CD8-positive, alpha-beta memory T cell (primary cell): ENCODE measurements around the gene RIMS1. TPM values are rescaled to one million over a fixed set of nuclear protein-coding genes. Genes with fewer than 3 reads are reported as not detected.

Experiments
- CTCF ChIA-PET: fragments of 350-600 bp; sonication (Branson Sonifier 250); formaldehyde crosslinking; loops from one replicate; lab custom pipeline; 2021; ENCODE audit warnings: antibody characterized with exemption; lab: Charles Lee
- POLR2A ChIA-PET: fragments of 350-600 bp; sonication (Branson Sonifier 250); formaldehyde crosslinking; loops from one replicate; lab custom pipeline; 2021; ENCODE audit warnings: antibody characterized with exemption; lab: Charles Lee
- DNase-seq, 5 donors: peaks; one replicate each; pipeline versions ENCODE4 v3.0.0 to v3.0.0-alpha.2; 2020 to 2022; ENCODE audit warnings: mixed read lengths in 1 of 5
- H3K27ac ChIP-seq: one replicate; pipeline ENCODE4 v1.7.0; 2013; ENCODE audit warnings: low read depth, mild to moderate bottlenecking, low read length, moderate library complexity
- H3K27me3 ChIP-seq: 2 replicates; pipeline ENCODE4 v1.7.0; 2013; ENCODE audit warnings: low read length, mild to moderate bottlenecking; ENCODE audit not compliant: insufficient read depth, poor library complexity, severe bottlenecking
- H3K36me3 ChIP-seq: 2 replicates; pipeline ENCODE4 v1.7.0; 2013; ENCODE audit warnings: mild to moderate bottlenecking, low read length, moderate library complexity; ENCODE audit not compliant: insufficient read depth
- H3K4me1 ChIP-seq: 2 replicates; pipeline ENCODE4 v1.7.0; 2013; ENCODE audit warnings: mild to moderate bottlenecking, low read length, moderate library complexity; ENCODE audit not compliant: insufficient read depth
- H3K4me3 ChIP-seq: 2 replicates; pipeline ENCODE4 v1.7.0; 2013; ENCODE audit warnings: mild to moderate bottlenecking, low read length
- H3K9me3 ChIP-seq: 2 replicates; pipeline ENCODE4 v1.7.0; 2013; ENCODE audit warnings: mild to moderate bottlenecking, low read length
- H3K27ac Mint-ChIP-seq, 8 donors: one replicate each; pipeline ENCODE4 v1.8.0; 2020 to 2021; ENCODE audit warnings: mixed read lengths in 8 of 8, mild to moderate bottlenecking in 6 of 8, inconsistent platforms in 3 of 8, moderate library complexity in 3 of 8
- H3K27me3 Mint-ChIP-seq, 2 donors: one replicate each; pipeline ENCODE4 v1.8.0; 2020 to 2021; ENCODE audit warnings: mixed read lengths in 2 of 2, mild to moderate bottlenecking in 1 of 2, moderate library complexity in 1 of 2
- H3K36me3 Mint-ChIP-seq, 3 donors: one replicate each; pipeline ENCODE4 v1.8.0; 2020 to 2021; ENCODE audit warnings: mixed read lengths in 3 of 3, inconsistent platforms in 1 of 3, mild to moderate bottlenecking in 1 of 3
- H3K4me1 Mint-ChIP-seq, 3 donors: one replicate each; pipeline ENCODE4 v1.8.0; 2020 to 2021; ENCODE audit warnings: mixed read lengths in 3 of 3, inconsistent platforms in 1 of 3, mild to moderate bottlenecking in 1 of 3
- H3K4me3 Mint-ChIP-seq, 7 donors: one replicate each; pipeline ENCODE4 v1.8.0; 2020 to 2021; ENCODE audit warnings: mixed read lengths in 7 of 7, mild to moderate bottlenecking in 6 of 7, moderate library complexity in 4 of 7, inconsistent platforms in 2 of 7
- H3K9me3 Mint-ChIP-seq, 5 donors: one replicate each; pipeline ENCODE4 v1.8.0; 2020 to 2022; ENCODE audit warnings: mixed read lengths in 5 of 5, mild to moderate bottlenecking in 3 of 5, moderate library complexity in 2 of 5, inconsistent platforms in 1 of 5
- polyA plus RNA-seq: library from polyadenylated mRNA; unstranded; fragments of 300-500 nt; fragmentation: Illumina TruSeq; gene quantifications from one replicate; pipeline ENCODE4 v1.2.3, GENCODE V29; 2021
- total RNA-seq, 2 experiments: library from RNA; stranded (reverse); gene quantifications; one replicate each; pipeline ENCODE4 v1.2.3, GENCODE V29; 2021

The RIMS1 gene
- total and polyA plus RNA-seq, 3 experiments from 2014 or later, result not detected

- Mint-ChIP-seq H3K27ac (no peak overlapping the region), H3K27me3 (peaks cover 25 to 29% of the 10 kb centered on the region in 2 donors), H3K9me3 (peaks cover 0 to 13% (median 4%) of the 10 kb centered on the region in 5 donors), H3K36me3 (peaks cover 0 to 6% (median 5%) of the 10 kb centered on the region in 3 donors), H3K4me1 (peaks cover 3 to 7% (median 3%) of the 10 kb centered on the region in 3 donors), H3K4me3 (no peak overlapping the region)
- H3K9me3 ChIP-seq, result no peaks in the 10 kb centered on the region
- no peaks in the 10 kb centered on the region for H3K27me3 ChIP-seq
- H3K4me1 ChIP-seq, result no peaks in the 10 kb centered on the region
- no peak overlapping the region for H3K27ac ChIP-seq
- H3K36me3 ChIP-seq, result no peaks in the 10 kb centered on the region
- ChIA-PET POLR2A (no interaction called here), CTCF (no interaction called here)
- no peak overlapping the region for H3K4me3 ChIP-seq
- no peak for DNase-seq
Observed at GRCh38 chr6:71888756-71889340, 2.5 kb downstream of the RIMS1 start.

- no peak overlapping the region for H3K4me3 Mint-ChIP-seq
- Histone ChIP-seq H3K4me3 (no peak overlapping the region), H3K9me3 (no peaks in the 10 kb centered on the region), H3K27me3 (no peaks in the 10 kb centered on the region), H3K4me1 (no peaks in the 10 kb centered on the region), H3K27ac (no peak overlapping the region), H3K36me3 (no peaks in the 10 kb centered on the region)
- no peak overlapping the region for H3K27ac Mint-ChIP-seq
- POLR2A ChIA-PET, result no interaction called here
- CTCF ChIA-PET, result no interaction called here
- peaks cover 0 to 13% (median 4%) of the 10 kb centered on the region in 5 donors for H3K9me3 Mint-ChIP-seq
- peaks cover 3 to 7% (median 3%) of the 10 kb centered on the region in 3 donors for H3K4me1 Mint-ChIP-seq
- H3K36me3 Mint-ChIP-seq, result peaks cover 0 to 6% (median 5%) of the 10 kb centered on the region in 3 donors
- H3K27me3 Mint-ChIP-seq, result peaks cover 24 to 29% of the 10 kb centered on the region in 2 donors
- DNase-seq, result no peak
Observed at GRCh38 chr6:71889366-71889765, 3.0 kb downstream of the RIMS1 start.

- H3K36me3 ChIP-seq, result no peaks in the 10 kb centered on the region
- peaks cover 0 to 6% (median 0%) of the 10 kb centered on the region in 5 donors for H3K9me3 Mint-ChIP-seq
- no peak for DNase-seq
- no peaks in the 10 kb centered on the region for H3K4me1 ChIP-seq
- H3K4me1 Mint-ChIP-seq, result no peaks in the 10 kb centered on the region
- no peak overlapping the region for H3K27ac ChIP-seq
- ChIA-PET POLR2A (no interaction called here), CTCF (no interaction called here)
- peaks cover 4 to 5% of the 10 kb centered on the region in 2 donors for H3K27me3 Mint-ChIP-seq
- no peak overlapping the region for H3K27ac Mint-ChIP-seq
- H3K27me3 ChIP-seq, result no peaks in the 10 kb centered on the region
- H3K9me3 ChIP-seq, result no peaks in the 10 kb centered on the region
- no peak overlapping the region for H3K4me3 Mint-ChIP-seq
- no peaks in the 10 kb centered on the region for H3K36me3 Mint-ChIP-seq
- no peak overlapping the region for H3K4me3 ChIP-seq
Observed at GRCh38 chr6:71892641-71893040, 6.3 kb downstream of the RIMS1 start.

GRCh38 chr6:71900642-71901041 lies 14.3 kb downstream of the RIMS1 start:
- Mint-ChIP-seq H3K27ac (no peak overlapping the region), H3K4me3 (no peak overlapping the region), H3K9me3 (peaks cover 0 to 6% (median 0%) of the 10 kb centered on the region in 5 donors), H3K4me1 (no peaks in the 10 kb centered on the region), H3K36me3 (no peaks in the 10 kb centered on the region), H3K27me3 (peaks cover 0 to 1% of the 10 kb centered on the region in 2 donors)
- POLR2A ChIA-PET, result no interaction called here
- Histone ChIP-seq H3K27me3 (no peaks in the 10 kb centered on the region), H3K27ac (no peak overlapping the region), H3K4me3 (no peak overlapping the region), H3K9me3 (no peaks in the 10 kb centered on the region), H3K4me1 (no peaks in the 10 kb centered on the region), H3K36me3 (no peaks in the 10 kb centered on the region)
- CTCF ChIA-PET, result no interaction called here
- no peak for DNase-seq

GRCh38 chr6:71902261-71902660 lies 15.9 kb downstream of the RIMS1 start:
- Mint-ChIP-seq H3K4me3 (no peak overlapping the region), H3K27ac (no peak overlapping the region), H3K27me3 (peaks cover 0 to 1% of the 10 kb centered on the region in 2 donors), H3K36me3 (no peaks in the 10 kb centered on the region), H3K4me1 (no peaks in the 10 kb centered on the region), H3K9me3 (peaks cover 0 to 6% (median 0%) of the 10 kb centered on the region in 5 donors)
- ChIA-PET CTCF (no interaction called here), POLR2A (no interaction called here)
- Histone ChIP-seq H3K36me3 (no peaks in the 10 kb centered on the region), H3K4me3 (no peak overlapping the region), H3K4me1 (no peaks in the 10 kb centered on the region), H3K9me3 (no peaks in the 10 kb centered on the region), H3K27ac (no peak overlapping the region), H3K27me3 (no peaks in the 10 kb centered on the region)
- DNase-seq, result no peak

GRCh38 chr6:71906813-71907212 lies 20.5 kb downstream of the RIMS1 start:
- Histone ChIP-seq H3K9me3 (no peaks in the 10 kb centered on the region), H3K4me1 (no peaks in the 10 kb centered on the region), H3K27me3 (no peaks in the 10 kb centered on the region), H3K36me3 (no peaks in the 10 kb centered on the region), H3K27ac (no peak overlapping the region), H3K4me3 (no peak overlapping the region)
- ChIA-PET CTCF (no interaction called here), POLR2A (no interaction called here)
- no peak overlapping the region for H3K27ac Mint-ChIP-seq
- no peak overlapping the region for H3K4me3 Mint-ChIP-seq
- no peaks in the 10 kb centered on the region for H3K4me1 Mint-ChIP-seq
- peaks cover 0 to 1% of the 10 kb centered on the region in 2 donors for H3K27me3 Mint-ChIP-seq
- peaks cover 0 to 6% (median 0%) of the 10 kb centered on the region in 5 donors for H3K9me3 Mint-ChIP-seq
- DNase-seq, result no peak
- no peaks in the 10 kb centered on the region for H3K36me3 Mint-ChIP-seq

GRCh38 chr6:71908162-71908765 lies 21.9 kb downstream of the RIMS1 start:
- POLR2A ChIA-PET, result no interaction called here
- Histone ChIP-seq H3K4me1 (no peaks in the 10 kb centered on the region), H3K9me3 (no peaks in the 10 kb centered on the region), H3K4me3 (no peak overlapping the region), H3K27ac (no peak overlapping the region), H3K36me3 (no peaks in the 10 kb centered on the region), H3K27me3 (no peaks in the 10 kb centered on the region)
- Mint-ChIP-seq H3K9me3 (peaks cover 0 to 6% (median 0%) of the 10 kb centered on the region in 5 donors), H3K4me3 (no peak overlapping the region), H3K27ac (no peak overlapping the region), H3K27me3 (peaks cover 0 to 1% of the 10 kb centered on the region in 2 donors), H3K36me3 (no peaks in the 10 kb centered on the region), H3K4me1 (no peaks in the 10 kb centered on the region)
- CTCF ChIA-PET, result no interaction called here
- DNase-seq, result no peak

- Mint-ChIP-seq H3K9me3 (peaks cover 0 to 2% (median 0%) of the 10 kb centered on the region in 5 donors), H3K27ac (no peak overlapping the region), H3K36me3 (no peaks in the 10 kb centered on the region), H3K4me1 (no peaks in the 10 kb centered on the region), H3K4me3 (no peak overlapping the region), H3K27me3 (no peaks in the 10 kb centered on the region)
- ChIA-PET POLR2A (no interaction called here), CTCF (no interaction called here)
- no peak for DNase-seq
- Histone ChIP-seq H3K4me1 (no peaks in the 10 kb centered on the region), H3K9me3 (no peaks in the 10 kb centered on the region), H3K27me3 (no peaks in the 10 kb centered on the region), H3K27ac (no peak overlapping the region), H3K4me3 (no peak overlapping the region), H3K36me3 (no peaks in the 10 kb centered on the region)
Observed at GRCh38 chr6:71913444-71914234, 27.3 kb downstream of the RIMS1 start.
